GM12875 (cell line): ENCODE measurements around the gene ACER3.

Source experiments
- H3K4me3 ChIP-seq: one replicate; pipeline ENCODE4 v1.5.1; 2011; ENCODE audit warnings: low read depth, low read length, control low read depth
- CTCF ChIP-seq: IDR thresholded peaks from 2 replicates; pipeline ENCODE4 v1.5.1; 2011; ENCODE audit warnings: low read depth, mild to moderate bottlenecking, control low read depth, inconsistent platforms, low read length, moderate library complexity, borderline replicate concordance; ENCODE audit not compliant: insufficient read depth

ACER3 gene

GRCh38 chr11:77075425-77075905, 214.7 kb downstream of the ACER3 start:
- TF ChIP-seq CTCF: no peak
- H3K4me3 ChIP-seq: no peak overlapping the region
